ENCODE data around the gene SLC7A4. TPM values are rescaled to one million over a fixed set of nuclear protein-coding genes. Genes with fewer than 3 reads are reported as not detected.

SLC7A4 gene
- total RNA-seq, 1 donor from 2014 or later = 1.5 TPM

DNA sequence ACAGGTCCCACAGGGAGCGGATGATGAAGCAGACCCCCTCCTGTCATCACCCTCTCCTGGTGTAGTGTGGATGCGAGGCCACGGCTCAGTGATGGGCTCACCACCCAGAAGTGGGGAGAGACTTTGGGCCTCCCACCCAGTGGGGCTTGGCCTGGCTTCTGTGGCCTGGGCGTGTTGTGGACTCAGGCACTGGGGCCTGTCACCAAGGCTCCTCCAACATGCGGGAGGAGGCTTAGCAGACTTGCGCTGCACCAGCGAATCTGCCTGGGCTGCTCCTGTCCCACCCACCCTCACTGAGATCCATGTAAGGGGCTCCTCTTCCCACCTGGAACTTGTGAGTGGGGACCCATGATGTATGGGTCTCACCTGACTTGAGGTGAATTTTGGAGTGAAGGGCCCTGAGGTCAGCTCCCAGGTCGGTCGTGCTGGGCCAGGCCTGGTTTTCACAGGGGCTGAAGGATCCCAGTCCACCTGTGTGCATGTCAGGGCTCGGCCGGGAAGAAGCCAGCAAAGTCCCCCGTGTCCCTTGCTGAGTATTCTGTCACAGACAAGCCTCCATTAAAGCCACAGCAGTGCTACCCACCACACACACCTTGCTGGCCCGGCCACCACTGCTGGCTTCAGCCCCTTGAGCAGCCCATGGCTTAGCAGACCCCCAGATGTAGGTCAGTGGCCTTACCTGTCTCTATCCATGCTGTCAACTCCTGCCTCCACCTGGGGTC is 34.7 kb downstream of the SLC7A4 start:
- Histone ChIP-seq H3K36me3 (peaks cover 48% of the 10 kb centered on the region), H3K27ac (no peak overlapping the region), H3K9me3 (no peaks in the 10 kb centered on the region), H3K4me3 (no peak overlapping the region), H3K4me1 (peaks cover 15% of the 10 kb centered on the region), H3K27me3 (no peaks in the 10 kb centered on the region)
- TF ChIP-seq, protein P1, sequence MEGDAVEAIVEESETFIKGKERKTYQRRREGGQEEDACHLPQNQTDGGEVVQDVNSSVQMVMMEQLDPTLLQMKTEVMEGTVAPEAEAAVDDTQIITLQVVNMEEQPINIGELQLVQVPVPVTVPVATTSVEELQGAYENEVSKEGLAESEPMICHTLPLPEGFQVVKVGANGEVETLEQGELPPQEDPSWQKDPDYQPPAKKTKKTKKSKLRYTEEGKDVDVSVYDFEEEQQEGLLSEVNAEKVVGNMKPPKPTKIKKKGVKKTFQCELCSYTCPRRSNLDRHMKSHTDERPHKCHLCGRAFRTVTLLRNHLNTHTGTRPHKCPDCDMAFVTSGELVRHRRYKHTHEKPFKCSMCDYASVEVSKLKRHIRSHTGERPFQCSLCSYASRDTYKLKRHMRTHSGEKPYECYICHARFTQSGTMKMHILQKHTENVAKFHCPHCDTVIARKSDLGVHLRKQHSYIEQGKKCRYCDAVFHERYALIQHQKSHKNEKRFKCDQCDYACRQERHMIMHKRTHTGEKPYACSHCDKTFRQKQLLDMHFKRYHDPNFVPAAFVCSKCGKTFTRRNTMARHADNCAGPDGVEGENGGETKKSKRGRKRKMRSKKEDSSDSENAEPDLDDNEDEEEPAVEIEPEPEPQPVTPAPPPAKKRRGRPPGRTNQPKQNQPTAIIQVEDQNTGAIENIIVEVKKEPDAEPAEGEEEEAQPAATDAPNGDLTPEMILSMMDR (IDR thresholded peaks at IDR 0.05) = no peak
- ATAC-seq (no peak), DNase-seq (peak; percentile 63)
- intact Hi-C loops (cut with DNase I) = no loop called here

DNA sequence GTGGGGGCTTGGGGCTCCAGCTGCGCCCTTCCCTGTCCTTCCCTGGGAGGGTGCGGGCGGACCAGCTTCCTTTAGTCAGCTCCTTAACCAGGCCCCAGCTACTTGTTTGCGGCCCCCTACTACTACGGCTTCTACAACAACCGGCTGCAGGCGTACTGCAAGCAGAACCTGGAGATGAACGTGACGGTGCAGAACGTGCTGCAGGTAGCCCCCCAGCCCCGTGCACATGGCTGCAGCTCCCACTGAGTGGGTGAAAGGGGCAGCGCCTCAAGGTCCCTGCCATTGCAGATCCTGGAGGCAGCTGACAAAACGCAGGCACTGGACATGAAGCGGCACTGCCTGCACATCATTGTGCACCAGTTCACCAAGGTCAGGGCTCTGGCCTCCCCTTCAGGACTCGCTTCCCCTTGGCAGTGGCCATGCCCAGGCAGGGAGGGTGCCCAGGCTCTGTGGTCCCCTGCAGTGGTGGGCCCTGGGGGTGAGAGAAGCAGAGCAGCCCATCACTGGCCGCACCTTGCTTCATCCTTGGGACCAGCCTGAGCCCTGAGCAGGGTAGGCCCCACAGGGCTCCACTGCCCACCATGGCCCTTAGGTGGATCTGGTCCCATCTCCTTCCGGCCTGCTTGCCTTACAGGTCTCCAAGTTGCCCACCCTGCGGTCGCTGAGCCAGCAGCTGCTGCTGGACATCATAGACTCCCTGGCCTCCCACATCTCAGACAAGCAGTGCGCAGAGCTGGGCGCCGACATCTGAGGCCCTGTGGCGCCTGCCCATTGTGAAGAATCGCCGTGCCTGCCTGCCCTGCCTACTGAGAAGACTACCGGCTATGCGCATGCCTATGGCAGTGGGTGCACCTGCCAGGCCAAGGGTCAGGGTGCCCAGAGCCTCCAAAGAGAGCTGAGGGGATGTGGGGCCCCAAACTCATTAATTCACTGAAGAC is 35.5 kb downstream of the SLC7A4 start:
- no peak overlapping the region for H3K27ac ChIP-seq
- peaks cover 15% of the 10 kb centered on the region for H3K4me1 ChIP-seq
- ATAC-seq = no peak
- intact Hi-C loops (cut with DNase I) = no loop called here
- no peak overlapping the region for H3K4me3 ChIP-seq
- H3K36me3 ChIP-seq = peaks cover 56% of the 10 kb centered on the region
- TF ChIP-seq, protein P1 (IDR thresholded peaks at IDR 0.05) = no peak
- H3K9me3 ChIP-seq = no peaks in the 10 kb centered on the region
- no peak for DNase-seq
- no peaks in the 10 kb centered on the region for H3K27me3 ChIP-seq

DNA sequence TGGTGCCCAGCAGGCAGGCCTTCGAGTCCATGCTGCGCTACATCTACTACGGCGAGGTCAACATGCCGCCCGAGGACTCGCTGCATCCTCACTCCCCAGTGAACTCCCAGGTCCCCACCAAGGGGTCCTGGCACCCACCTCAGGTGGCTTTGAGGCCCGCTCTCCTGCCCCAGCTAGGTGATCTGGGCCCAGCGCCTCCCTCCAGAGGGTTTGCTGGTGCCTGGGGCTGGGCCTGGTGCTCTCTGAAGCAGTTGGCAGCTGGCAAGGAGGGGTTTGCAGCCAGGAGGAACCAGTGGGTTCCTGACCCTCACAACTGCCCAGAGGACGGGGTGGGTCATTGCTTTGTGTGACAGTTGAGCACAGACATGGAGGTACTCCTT is 36.3 kb downstream of the SLC7A4 start:
- no peaks in the 10 kb centered on the region for H3K27me3 ChIP-seq
- ATAC-seq (no peak), DNase-seq (no peak)
- intact Hi-C loops (cut with DNase I) = no loop called here
- H3K4me3 ChIP-seq = no peak overlapping the region
- H3K27ac ChIP-seq = no peak overlapping the region
- peaks cover 63% of the 10 kb centered on the region for H3K36me3 ChIP-seq
- no peaks in the 10 kb centered on the region for H3K9me3 ChIP-seq
- TF ChIP-seq, protein P1 (IDR thresholded peaks at IDR 0.05) = no peak
- peaks cover 14% of the 10 kb centered on the region for H3K4me1 ChIP-seq

DNA sequence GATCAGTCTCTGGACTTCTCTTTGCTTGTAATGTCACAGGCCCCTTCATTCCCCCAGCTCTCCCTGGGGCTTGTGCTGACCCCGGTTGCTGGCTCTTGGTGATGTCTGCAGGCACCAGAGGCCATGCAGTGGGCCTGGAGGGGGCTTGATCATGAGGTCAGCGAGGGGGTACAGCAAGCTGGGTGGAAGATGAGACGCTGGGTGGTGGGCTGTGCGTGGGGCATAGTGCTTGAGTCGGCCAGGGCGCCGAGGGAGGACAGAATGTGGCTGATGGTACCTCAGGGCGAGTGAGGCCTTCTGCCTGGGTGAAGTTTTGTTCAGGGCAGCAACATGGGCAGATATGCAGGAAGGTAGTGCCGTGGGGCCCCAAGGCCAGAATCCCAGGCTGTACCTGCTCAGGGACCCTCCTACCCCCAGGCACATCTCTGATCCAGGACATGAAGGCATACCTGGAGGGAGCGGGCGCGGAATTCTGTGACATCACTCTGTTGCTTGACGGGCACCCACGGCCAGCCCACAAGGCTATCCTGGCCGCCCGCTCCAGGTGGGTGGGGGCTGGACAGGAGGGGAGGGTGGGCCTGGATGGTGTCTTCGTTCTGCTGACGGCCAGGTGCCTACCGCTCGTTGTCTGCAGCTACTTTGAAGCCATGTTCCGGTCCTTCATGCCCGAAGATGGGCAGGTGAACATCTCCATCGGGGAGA is 36.9 kb downstream of the SLC7A4 start:
- DNase-seq (no peak), ATAC-seq (no peak)
- TF ChIP-seq, protein P1 (IDR thresholded peaks at IDR 0.05) = no peak
- H3K36me3 ChIP-seq = peaks cover 63% of the 10 kb centered on the region
- no peak overlapping the region for H3K4me3 ChIP-seq
- no peaks in the 10 kb centered on the region for H3K9me3 ChIP-seq
- no peaks in the 10 kb centered on the region for H3K27me3 ChIP-seq
- peaks cover 8% of the 10 kb centered on the region for H3K4me1 ChIP-seq
- intact Hi-C loops (cut with DNase I) = no loop called here
- no peak overlapping the region for H3K27ac ChIP-seq

DNA sequence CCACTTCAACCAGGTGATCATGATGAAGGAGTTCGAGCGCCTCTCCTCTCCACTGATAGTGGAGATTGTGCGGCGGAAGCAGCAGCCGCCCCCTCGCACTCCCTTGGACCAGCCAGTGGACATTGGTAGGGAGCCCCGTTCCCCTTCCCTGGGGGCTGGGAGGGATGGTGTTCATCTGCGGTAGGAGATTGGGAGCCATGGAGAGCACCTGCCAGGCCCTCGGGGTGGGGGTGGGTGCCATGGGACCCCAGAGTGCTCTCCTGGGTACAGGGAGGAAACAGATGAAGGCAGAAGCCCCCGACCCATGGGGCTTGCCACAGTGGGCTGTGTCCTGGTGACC is 37.5 kb downstream of the SLC7A4 start:
- no peak for DNase-seq
- no peak for ATAC-seq

More for the DNA sequence above, 37.5 kb downstream of the SLC7A4 start:
- no peaks in the 10 kb centered on the region for H3K27me3 ChIP-seq
- no peak overlapping the region for H3K4me3 ChIP-seq
- TF ChIP-seq, protein P1 (IDR thresholded peaks at IDR 0.05) = no peak
- H3K9me3 ChIP-seq = no peaks in the 10 kb centered on the region
- intact Hi-C loops (cut with DNase I) = no loop called here
- peaks cover 2% of the 10 kb centered on the region for H3K4me1 ChIP-seq
- H3K27ac ChIP-seq = no peak overlapping the region
- H3K36me3 ChIP-seq = peaks cover 57% of the 10 kb centered on the region
